ENCODE data around the gene STK32A.
A peak's percentile ranks its signal among the peaks of the same experiment; 100 is the strongest.

STK32A gene

DNA sequence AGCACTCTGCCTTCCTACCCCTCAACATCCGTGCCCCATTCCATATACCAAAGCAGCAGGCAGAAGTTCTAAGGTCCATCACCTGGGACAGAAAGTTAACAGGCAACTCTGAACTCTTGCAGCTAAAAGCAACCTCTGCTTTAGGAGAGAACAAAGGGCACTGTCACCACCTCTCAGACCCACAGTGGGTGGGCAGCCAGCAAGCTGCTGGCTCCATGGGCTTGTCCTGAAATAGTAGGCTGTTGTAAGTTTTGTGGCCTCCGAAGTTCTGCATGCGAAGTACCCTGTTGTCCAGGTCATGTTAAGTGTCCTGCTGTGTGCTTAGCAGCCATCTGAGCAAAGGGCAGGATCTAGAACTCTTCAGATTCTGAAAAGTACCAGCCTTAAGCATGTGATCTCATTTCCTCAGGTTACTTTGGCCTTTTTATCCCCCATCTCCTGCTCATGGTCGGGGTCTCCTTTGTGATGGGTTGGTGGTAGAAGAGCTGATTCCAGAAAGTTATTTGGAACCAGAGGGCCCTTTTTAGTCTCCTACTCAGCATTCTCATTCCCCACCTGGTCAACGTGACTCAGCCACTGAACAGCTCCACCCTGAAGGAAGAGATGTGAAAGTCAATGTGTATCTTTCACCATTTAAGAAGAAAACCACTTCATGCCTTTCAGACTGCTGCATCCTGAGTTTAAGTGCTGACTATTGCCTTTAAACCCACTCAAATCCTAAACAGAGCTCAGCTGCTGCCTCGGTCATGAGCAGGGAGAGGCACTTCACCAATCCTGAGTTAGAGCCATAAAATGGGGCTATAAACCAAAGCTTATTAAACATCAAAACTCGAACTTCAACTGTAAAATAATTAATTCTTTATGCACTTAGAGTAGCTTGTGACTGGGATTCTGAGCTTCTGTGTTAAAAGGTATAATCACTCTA, 153.6 kb downstream of the STK32A start:
- Mint-ChIP-seq H3K9me3 (no peaks in the 10 kb centered on the region), H3K36me3 (ENCODE audit: low read depth) (no peaks in the 10 kb centered on the region), H3K4me1 (no peaks in the 10 kb centered on the region), H3K4me3 (no peak overlapping the region), H3K27ac (no peak overlapping the region), H3K27me3 (ENCODE audit: low read depth) (peaks cover 4% of the 10 kb centered on the region)
- TF ChIP-seq, protein P1, sequence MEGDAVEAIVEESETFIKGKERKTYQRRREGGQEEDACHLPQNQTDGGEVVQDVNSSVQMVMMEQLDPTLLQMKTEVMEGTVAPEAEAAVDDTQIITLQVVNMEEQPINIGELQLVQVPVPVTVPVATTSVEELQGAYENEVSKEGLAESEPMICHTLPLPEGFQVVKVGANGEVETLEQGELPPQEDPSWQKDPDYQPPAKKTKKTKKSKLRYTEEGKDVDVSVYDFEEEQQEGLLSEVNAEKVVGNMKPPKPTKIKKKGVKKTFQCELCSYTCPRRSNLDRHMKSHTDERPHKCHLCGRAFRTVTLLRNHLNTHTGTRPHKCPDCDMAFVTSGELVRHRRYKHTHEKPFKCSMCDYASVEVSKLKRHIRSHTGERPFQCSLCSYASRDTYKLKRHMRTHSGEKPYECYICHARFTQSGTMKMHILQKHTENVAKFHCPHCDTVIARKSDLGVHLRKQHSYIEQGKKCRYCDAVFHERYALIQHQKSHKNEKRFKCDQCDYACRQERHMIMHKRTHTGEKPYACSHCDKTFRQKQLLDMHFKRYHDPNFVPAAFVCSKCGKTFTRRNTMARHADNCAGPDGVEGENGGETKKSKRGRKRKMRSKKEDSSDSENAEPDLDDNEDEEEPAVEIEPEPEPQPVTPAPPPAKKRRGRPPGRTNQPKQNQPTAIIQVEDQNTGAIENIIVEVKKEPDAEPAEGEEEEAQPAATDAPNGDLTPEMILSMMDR (IDR thresholded peaks at IDR 0.05; ENCODE audit: unreplicated experiment in 3 of 3), result no peak

DNA sequence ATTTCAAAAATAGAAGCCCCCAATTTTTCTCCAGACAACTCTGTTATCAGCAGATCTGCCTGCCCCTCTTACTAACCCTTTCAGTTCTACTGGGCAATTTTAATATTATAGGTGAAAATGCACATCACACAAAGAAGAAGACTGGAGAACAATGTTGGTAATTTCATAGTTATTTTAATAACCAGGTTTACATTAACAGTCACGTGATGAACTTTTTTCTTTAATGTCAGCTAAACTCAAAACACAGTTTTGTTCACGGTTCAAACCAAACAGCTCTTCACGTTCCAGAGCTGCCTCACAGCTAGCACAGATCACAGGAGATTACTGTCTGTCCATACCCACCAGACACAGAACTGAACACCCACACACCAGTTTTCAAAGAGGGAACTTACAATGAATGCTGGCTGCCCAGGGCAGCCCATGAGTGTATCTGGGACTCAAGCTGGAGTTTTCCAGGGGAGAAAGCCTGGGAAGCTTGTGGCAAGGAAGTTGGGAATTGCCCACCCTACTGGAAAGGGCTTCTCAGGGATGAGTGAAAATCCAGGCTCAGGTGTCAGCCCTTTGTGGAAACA, 155.9 kb downstream of the STK32A start:
- TF ChIP-seq, protein P1 (IDR thresholded peaks at IDR 0.05; ENCODE audit: unreplicated experiment in 3 of 3), result no peak
- Mint-ChIP-seq H3K9me3 (no peaks in the 10 kb centered on the region), H3K27me3 (ENCODE audit: low read depth) (peaks cover 4% of the 10 kb centered on the region), H3K27ac (no peak overlapping the region), H3K4me3 (no peak overlapping the region), H3K4me1 (no peaks in the 10 kb centered on the region), H3K36me3 (ENCODE audit: low read depth) (peaks cover 7% of the 10 kb centered on the region)

DNA sequence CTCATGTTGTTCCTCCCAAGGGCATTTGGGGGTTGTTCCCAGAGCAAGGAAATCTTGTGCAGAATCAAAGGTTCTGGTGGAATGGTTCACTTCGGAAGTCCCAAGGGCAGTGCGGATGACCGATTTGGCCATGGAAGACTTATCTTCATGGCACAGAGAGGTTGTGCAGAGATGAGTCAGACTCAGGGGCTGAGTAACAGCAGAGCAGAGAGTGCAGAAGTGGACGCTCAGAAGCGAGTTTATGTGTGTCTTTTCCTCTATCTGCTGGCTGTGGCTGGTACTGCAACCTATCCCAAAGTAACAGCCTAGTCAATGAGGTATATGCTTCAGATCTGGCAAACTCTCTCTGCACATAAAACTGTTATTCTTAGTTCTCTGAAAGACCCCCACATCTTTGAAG, 157.0 kb downstream of the STK32A start:
- Mint-ChIP-seq H3K4me3 (no peak overlapping the region), H3K9me3 (no peaks in the 10 kb centered on the region), H3K27me3 (ENCODE audit: low read depth) (peaks cover 4% of the 10 kb centered on the region), H3K36me3 (ENCODE audit: low read depth) (peaks cover 14% of the 10 kb centered on the region), H3K4me1 (no peaks in the 10 kb centered on the region), H3K27ac (no peak overlapping the region)
- TF ChIP-seq, protein P1 (IDR thresholded peaks at IDR 0.05; ENCODE audit: unreplicated experiment in 3 of 3), result peak; percentile 50 to 63 (median 52)

DNA sequence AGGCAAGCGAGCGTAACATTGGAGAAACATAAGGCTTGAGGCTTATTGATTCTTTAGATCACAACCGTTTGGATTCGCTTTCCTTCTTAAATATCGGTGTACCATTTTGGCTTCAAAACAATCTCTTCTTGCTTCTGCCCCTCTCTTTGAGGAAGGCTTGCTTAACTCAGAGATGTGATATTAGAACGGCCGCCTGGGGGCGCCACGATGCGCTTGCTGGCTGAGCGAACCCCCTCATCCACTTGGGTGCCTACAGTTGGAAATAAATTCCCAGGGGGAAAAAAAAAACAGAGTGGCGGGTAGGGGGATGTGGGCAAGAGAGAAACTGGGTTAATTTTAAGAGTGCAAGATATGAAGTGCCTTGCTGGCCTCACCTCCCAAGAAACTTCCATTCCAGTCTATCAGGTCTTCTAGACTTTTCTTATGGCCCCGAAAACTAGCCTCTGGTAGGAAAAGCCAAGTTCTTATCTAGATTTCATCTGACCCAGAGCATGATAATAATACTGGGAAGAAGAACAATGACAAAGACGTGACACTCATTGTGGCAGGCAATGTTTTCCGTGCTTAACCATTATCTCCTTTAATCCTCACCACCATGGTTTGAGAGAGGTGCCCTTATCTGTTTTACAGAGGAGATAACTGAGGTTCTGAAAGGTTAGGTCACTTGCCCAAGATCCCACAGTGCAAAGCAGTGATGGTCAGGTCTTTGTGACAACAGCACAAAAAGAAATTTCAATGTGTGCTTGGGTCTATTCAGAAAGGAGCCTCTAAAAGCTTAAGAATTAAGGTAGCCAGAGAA, 159.2 kb downstream of the STK32A start:
- no peak overlapping the region for H3K27ac Mint-ChIP-seq
- TF ChIP-seq, protein P1 (IDR thresholded peaks at IDR 0.05; ENCODE audit: unreplicated experiment in 3 of 3), result no peak
- no peaks in the 10 kb centered on the region for H3K4me1 Mint-ChIP-seq
- H3K9me3 Mint-ChIP-seq, result no peaks in the 10 kb centered on the region
- no peak overlapping the region for H3K4me3 Mint-ChIP-seq
- peaks cover 25% of the 10 kb centered on the region for H3K36me3 Mint-ChIP-seq (ENCODE audit: low read depth)
- H3K27me3 Mint-ChIP-seq (ENCODE audit: low read depth), result no peaks in the 10 kb centered on the region

DNA sequence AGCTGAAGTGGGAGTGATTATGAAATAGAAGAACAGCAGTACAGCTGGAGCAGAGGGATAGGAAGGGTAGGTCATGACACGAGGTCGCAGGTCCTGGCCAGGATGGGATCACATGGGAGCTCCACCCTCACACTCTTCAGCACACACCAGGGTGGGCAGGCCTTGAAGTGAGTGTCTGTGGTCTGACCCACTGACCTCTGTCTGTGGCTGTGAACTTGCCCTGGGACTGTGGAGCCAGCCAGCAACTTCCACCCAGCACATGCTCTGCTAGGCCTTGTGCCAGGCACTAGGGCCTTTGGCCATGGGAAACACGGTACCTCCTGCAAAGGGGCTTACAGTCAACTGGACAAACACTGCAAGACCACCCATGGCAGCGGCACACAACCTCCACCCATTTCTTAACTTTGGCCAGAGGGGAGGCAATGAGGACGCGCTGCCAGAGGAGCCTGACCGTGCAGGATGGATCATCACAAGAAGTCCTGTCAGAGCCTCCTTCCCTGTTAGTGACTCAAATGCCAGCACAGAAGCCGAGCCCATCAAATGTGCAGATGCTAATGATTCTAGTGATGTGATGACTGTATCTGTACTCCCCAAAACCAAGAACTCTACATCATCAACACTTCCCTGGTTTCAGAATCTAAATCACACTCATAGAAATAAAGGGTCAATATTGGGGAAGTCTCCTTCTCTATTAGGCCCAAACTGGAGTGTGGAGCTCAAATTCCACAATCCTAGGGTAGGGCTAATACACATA, 161.4 kb downstream of the STK32A start:
- TF ChIP-seq, protein P1 (IDR thresholded peaks at IDR 0.05; ENCODE audit: unreplicated experiment in 3 of 3), result no peak
- no peak overlapping the region for H3K4me3 Mint-ChIP-seq
- H3K9me3 Mint-ChIP-seq, result no peaks in the 10 kb centered on the region
- H3K27ac Mint-ChIP-seq, result no peak overlapping the region
- peaks cover 33% of the 10 kb centered on the region for H3K36me3 Mint-ChIP-seq (ENCODE audit: low read depth)
- no peaks in the 10 kb centered on the region for H3K27me3 Mint-ChIP-seq (ENCODE audit: low read depth)
- H3K4me1 Mint-ChIP-seq, result no peaks in the 10 kb centered on the region
